NCI-H1092 treated with DMSO at 0.1 percent for 48 hours (cell line): ENCODE measurements around the gene LRRFIP1.
"Not testable (repeated sequence)": the region's sequence is repeated elsewhere in the genome, so short reads cannot be mapped to it uniquely, and the experiment has no call there.

Experiments
- DNase-seq: peaks from one replicate; lab custom pipeline; 2025; lab: John Stamatoyannopoulos, UW

Gene LRRFIP1

GRCh38 chr2:237782181-237782580, 154.8 kb downstream of the LRRFIP1 start:
- DNase-seq = no peak

GRCh38 chr2:237783678-237784077, 156.3 kb downstream of the LRRFIP1 start:
- DNase-seq = not testable (repeated sequence)

GRCh38 chr2:237786936-237787335, 159.5 kb downstream of the LRRFIP1 start:
- no peak for DNase-seq

- DNase-seq = no peak
These were observed 163.0 kb downstream of the LRRFIP1 start for GRCh38 chr2:237790353-237790752.

DNA sequence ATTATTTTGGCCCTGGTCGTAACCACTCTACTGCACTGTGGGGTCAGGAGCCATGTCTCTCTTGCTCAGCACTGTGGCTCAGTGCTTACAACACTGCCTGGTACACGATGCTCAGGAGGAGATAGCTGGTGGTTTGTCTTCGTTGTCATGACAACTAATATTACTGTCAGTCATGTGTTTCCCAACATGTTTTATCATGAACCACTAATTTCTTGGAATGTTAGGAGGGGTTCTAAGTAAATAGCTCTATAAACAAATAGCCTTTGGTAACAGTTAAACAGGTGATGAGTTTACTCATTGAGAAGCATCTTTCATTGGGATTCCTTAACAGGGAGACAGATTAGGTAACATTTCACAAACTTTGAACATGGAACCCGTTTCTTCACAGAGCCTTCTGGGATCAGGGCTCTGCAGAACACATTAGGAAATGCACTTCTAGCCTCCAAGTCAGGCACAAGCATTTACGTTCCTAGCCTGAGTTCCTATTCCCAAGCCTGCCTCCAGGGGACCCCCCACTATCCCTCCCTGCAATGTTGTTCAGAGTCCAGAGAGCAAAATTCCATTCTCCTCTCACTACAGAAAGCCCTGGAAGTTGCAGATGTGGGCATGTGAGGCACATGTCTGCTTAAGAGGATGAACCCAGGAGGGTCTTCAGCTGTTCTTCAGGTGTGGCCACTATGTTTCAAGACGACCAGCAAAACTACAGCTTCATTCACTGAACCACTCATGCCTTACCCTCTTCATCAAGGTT, 164.8 kb downstream of the LRRFIP1 start:
- DNase-seq = no peak

DNA sequence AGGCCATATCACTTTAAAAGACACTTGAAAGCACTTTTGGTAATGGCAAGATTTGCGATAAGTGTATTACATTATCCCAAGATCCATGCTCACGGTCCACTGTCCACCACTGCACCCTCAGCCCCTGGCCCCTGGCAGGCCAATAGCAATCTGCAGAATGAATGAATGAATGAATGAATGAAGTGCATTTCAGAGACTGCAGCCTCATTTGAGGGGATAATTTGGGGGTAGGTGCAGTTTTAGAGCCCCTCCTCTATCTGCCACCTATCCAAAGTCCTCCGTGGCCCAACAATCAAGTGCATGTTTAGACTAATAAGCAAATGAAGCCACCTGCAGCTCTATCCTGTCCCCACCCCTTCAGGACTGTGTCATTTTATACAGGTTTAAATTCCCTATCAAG, 169.9 kb downstream of the LRRFIP1 start:
- DNase-seq = no peak

- no peak for DNase-seq
These were observed 171.1 kb downstream of the LRRFIP1 start, which contains the start of gene RBM44 for GRCh38 chr2:237798236-237799059. RBM44 (plus strand) TSS chr2:237798779; CDS start chr2:237813610, 14,831 bp downstream.

- DNase-seq = no peak
These were observed 171.7 kb downstream of the LRRFIP1 start for GRCh38 chr2:237799060-237799428.

DNA sequence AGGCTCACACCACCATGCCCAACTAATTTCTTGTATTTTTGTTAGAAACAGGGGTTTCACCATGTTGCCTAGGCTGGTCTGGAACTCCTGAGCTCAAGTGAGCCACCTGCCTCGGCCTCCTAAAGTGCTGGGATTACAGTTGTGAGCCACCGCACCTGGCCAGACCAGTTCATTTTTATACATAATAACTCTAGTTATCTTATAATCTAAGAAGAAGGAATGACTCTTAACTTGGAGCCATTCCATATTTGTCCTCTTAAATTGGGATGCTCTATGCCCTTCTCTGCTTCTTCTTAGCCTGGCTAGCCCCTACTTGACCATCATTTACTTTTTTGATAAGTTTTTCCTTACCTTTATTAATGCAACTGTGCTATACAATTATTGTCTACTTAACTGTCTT, 174.1 kb downstream of the LRRFIP1 start:
- no peak for DNase-seq

DNA sequence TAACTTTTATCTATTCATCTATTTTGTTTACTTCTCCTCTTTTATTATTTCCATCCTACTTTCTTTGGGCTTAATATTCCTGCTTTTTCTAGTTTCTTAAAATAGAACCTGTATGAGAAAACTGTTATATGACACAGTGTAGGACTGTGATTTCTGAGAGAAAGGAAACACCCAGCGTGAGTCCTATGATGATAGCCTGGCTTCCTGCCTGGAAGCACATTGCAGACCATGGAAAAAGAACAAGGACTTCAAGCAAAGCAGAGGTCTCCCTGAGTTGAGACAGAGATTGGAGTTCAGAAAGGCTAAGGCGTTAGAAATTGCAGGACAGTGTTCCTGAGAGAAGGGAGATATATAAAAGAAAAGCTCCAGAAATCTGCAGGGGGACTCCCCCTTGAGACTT, 178.9 kb downstream of the LRRFIP1 start:
- no peak for DNase-seq

GRCh38 chr2:237815637-237816036, 188.2 kb downstream of the LRRFIP1 start:
- no peak for DNase-seq

DNA sequence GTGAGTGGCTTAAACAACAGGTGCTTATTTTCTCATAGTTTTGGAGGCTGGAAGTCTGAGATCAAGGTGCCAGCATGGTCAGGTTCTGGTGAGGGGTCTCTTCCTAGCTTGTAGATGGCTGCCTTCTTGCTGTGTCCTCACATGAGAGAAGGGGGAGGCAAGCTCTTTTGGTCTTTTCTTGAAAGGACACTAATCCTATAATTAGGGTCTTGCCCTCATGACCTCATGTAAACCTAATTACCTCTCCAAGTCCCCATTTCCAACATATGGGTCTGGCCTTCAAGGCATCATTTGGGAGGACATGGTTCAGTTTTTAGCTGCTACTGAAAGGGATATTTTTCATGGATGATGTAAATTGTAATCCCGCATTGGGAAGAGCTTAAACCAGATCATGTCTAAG, 189.1 kb downstream of the LRRFIP1 start:
- DNase-seq = no peak

DNA sequence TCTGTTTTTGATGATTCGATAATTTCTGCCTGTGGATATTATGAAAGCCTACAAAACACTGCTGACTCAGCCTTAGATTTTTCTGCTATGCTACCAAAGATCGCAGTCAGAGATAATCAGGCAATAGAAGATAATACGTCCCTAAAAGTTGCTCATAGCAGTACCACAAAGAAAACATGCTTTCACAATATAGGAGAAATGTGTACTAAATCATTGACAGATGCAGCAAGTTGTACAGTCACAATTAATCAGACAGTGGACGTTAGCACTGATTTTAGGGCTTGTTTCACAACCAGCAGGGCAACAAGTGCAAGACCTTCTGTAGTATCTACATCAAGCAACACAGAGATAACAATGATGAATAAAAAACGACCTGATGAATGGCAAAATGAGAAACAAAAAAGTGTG, 190.7 kb downstream of the LRRFIP1 start:
- DNase-seq = no peak

DNA sequence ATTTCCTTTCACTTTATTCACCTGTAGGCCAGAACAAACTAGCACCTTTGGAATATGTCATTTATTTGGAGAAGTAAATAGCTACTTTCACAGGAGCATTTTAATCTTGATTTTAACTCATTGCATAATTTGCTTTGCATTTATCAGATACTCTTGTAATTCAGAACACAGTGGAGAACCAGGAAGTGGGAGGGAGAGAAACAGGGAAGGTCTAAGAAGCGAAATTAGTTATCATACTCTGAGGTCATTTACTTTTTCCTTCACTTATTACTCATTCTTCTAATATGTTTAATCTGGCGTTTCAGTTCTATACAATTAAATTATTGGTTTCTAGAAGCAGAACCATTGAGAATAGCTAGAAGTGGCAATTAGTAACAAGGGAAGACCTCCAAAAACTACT, 191.8 kb downstream of the LRRFIP1 start:
- no peak for DNase-seq

DNA sequence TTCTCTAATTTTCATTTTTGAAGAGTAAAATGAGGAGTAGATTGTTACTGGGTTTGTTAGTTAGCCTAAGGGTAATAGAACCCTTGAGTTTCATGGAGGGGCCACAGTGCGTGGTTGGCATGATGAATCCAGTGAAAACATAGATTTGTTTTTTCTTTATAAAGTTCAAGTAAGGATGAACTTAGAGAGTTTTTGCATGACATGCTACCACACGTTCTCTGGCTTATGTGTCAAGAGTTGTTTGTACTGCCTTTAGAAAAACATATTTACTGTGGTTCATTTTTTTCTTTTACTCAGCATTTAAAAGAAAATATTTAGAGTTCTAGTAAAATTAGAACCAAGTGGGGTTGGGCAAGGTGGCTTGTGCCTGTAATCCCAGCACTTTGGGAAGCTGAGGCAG, 193.0 kb downstream of the LRRFIP1 start:
- DNase-seq = no peak

DNA sequence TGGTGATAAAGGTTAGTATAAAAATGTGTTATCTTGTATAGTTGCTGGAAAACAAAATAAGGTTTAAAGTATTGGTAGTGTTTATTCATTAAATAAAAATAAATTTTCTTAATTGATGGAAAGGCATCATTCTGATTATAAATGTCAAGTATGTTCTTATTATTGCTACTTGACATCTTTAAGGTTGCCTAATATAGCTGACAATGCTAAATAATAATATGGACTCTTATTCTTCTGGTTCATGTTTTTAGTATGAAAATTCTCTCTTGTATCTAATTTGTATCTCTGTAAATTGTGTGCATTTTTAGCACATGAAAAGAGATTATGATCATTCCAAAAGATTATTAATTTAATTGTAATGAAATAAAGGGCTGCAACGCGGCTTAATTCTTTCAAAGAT, 196.2 kb downstream of the LRRFIP1 start:
- DNase-seq = no peak

- no peak for DNase-seq
These were observed 196.7 kb downstream of the LRRFIP1 start for GRCh38 chr2:237824085-237824484.

DNA sequence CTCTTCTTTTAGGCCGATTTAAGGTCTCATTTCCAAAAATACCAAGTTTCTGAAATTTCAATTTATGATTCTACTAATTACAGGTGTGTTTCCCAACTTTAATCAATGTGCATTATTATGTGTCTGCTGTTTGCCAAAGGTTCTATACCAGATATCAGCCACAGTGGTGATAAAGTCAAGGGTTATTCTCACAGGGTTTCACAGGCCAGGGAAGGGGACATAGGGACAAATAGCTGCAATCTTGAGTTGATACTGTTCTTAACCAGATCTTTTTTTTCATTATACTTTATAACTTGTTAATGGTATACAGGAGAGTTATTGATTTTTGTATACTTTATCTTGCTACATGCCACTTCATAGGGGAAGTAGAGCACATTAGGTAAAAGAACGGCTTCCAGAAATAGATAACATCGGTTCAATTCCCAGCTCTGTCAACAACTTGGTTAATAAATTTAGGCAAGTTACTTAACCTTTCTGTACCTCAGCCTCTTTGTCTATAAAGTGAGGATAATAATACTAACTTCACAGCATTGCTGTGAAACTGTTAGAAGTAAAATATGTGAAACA, 200.1 kb downstream of the LRRFIP1 start:
- DNase-seq = no peak
